GM23338 (cell line): ENCODE data around the gene RAD51B. TPM values are rescaled to one million over a fixed set of nuclear protein-coding genes. Genes with fewer than 3 reads are reported as not detected.

Experiments
- ATAC-seq: fragments of 200-7000 bp; cut with Tn5 transposase; 3 replicates; pipeline ENCODE4 v1.9.1; 2020
- DNase-seq: peaks from one replicate; pipeline ENCODE4 v3.0.0-alpha.2; 2015; ENCODE audit warnings: low spot score
- H2AFZ ChIP-seq: fragments of 200-600 bp; sonication (generic); 2 replicates; pipeline ENCODE4 v1.8.0; 2016; ENCODE audit warnings: antibody characterized with exemption, mild to moderate bottlenecking, moderate library complexity
- H3F3A ChIP-seq: fragments of 200-600 bp; sonication (generic); replicated peaks from 2 replicates; pipeline ENCODE4 v1.8.0; 2017; ENCODE audit warnings: antibody characterized with exemption, mixed run types, low read depth
- H3K27ac ChIP-seq: fragments of 200-600 bp; sonication (generic); 2 replicates; pipeline ENCODE4 v1.6.1; 2016; ENCODE audit warnings: low read depth
- H3K27me3 ChIP-seq: fragments of 200-600 bp; sonication (generic); 2 replicates; pipeline ENCODE4 v1.8.0; 2016; ENCODE audit warnings: mild to moderate bottlenecking, mixed run types, moderate library complexity; ENCODE audit not compliant: insufficient read depth
- H3K36me3 ChIP-seq: fragments of 200-600 bp; sonication (generic); 2 replicates; pipeline ENCODE4 v1.8.0; 2016; ENCODE audit warnings: mild to moderate bottlenecking; ENCODE audit not compliant: insufficient read depth
- H3K4me1 ChIP-seq: fragments of 200-600 bp; sonication (generic); 2 replicates; pipeline ENCODE4 v1.8.0; 2016; ENCODE audit warnings: mild to moderate bottlenecking, moderate library complexity; ENCODE audit not compliant: insufficient read depth
- H3K4me2 ChIP-seq: fragments of 200-600 bp; sonication (generic); 2 replicates; pipeline ENCODE4 v1.7.1; 2017; ENCODE audit warnings: mixed run types
- H3K4me3 ChIP-seq: fragments of 200-600 bp; sonication (generic); 2 replicates; pipeline ENCODE4 v1.6.1; 2016; ENCODE audit warnings: mixed run types
- H3K79me2 ChIP-seq: fragments of 200-600 bp; sonication (generic); replicated peaks from 2 replicates; pipeline ENCODE4 v1.8.0; 2017; ENCODE audit warnings: mild to moderate bottlenecking; ENCODE audit not compliant: insufficient read depth
- H3K9me2 ChIP-seq: fragments of 200-600 bp; sonication (generic); 2 replicates; pipeline ENCODE4 v1.8.0; 2017; ENCODE audit not compliant: insufficient read depth
- H4K20me1 ChIP-seq: fragments of 200-600 bp; sonication (generic); replicated peaks from 2 replicates; pipeline ENCODE4 v1.8.0; 2017; ENCODE audit warnings: mild to moderate bottlenecking; ENCODE audit not compliant: insufficient read depth
- H3K27ac Mint-ChIP-seq: 2 replicates; pipeline ENCODE4 v1.8.0; 2020; ENCODE audit warnings: inconsistent platforms, mild to moderate bottlenecking, moderate library complexity, mixed read lengths
- H3K27me3 Mint-ChIP-seq: 3 replicates; pipeline ENCODE4 v1.8.0; 2022; ENCODE audit warnings: low read depth, mild to moderate bottlenecking, moderate library complexity, mixed read lengths, inconsistent platforms; ENCODE audit not compliant: insufficient read depth, poor library complexity
- H3K36me3 Mint-ChIP-seq: 3 replicates; pipeline ENCODE4 v1.8.0; 2021; ENCODE audit warnings: low read depth, mild to moderate bottlenecking, inconsistent platforms, moderate library complexity, mixed read lengths
- H3K4me1 Mint-ChIP-seq: 3 replicates; pipeline ENCODE4 v1.8.0; 2020; ENCODE audit warnings: mild to moderate bottlenecking, inconsistent platforms, mixed read lengths
- H3K4me3 Mint-ChIP-seq: 3 replicates; pipeline ENCODE4 v1.8.0; 2021; ENCODE audit warnings: moderate library complexity, mild to moderate bottlenecking, inconsistent platforms, mixed read lengths
- H3K9me3 Mint-ChIP-seq: 3 replicates; pipeline ENCODE4 v1.8.0; 2020; ENCODE audit warnings: moderate library complexity, mild to moderate bottlenecking, inconsistent platforms, mixed read lengths
- CREB1 ChIP-seq: fragments of 250-450 bp; sonication (Bioruptor Pico); IDR thresholded peaks from 2 replicates; pipeline ENCODE4 v1.5.0; 2020; ENCODE audit warnings: low read depth, mild to moderate bottlenecking, moderate library complexity
- CTCF ChIP-seq, 2 experiments: fragments of 200-600 bp in 1 of 2; sonication (generic) in 1 of 2; conservative IDR thresholded peaks; 2 replicates each; pipeline versions ENCODE4 v1.5.1 to v1.6.1; 2016 to 2017; ENCODE audit warnings: antibody characterized with exemption in 2 of 2, low read depth in 2 of 2, mild to moderate bottlenecking in 2 of 2, moderate library complexity in 1 of 2
- ETS1 ChIP-seq: IDR thresholded peaks from 2 replicates; pipeline ENCODE4 v1.6.1; 2016; ENCODE audit warnings: antibody characterized with exemption
- EZH2 ChIP-seq: fragments of 200-600 bp; sonication (generic); IDR thresholded peaks from one replicate; pipeline ENCODE4 v1.8.0; 2017; ENCODE audit warnings: antibody characterized with exemption, mild to moderate bottlenecking, low read depth; ENCODE audit not compliant: unreplicated experiment
- EZH2phosphoT487 ChIP-seq: fragments of 200-600 bp; sonication (generic); IDR thresholded peaks from one replicate; pipeline ENCODE4 v1.8.1; 2018; ENCODE audit warnings: antibody characterized with exemption; ENCODE audit not compliant: unreplicated experiment
- JUNB ChIP-seq: IDR thresholded peaks from one replicate; pipeline ENCODE4 v1.6.1; 2016; ENCODE audit warnings: antibody characterized with exemption; ENCODE audit not compliant: unreplicated experiment
- NANOG ChIP-seq: IDR thresholded peaks from 2 replicates; pipeline ENCODE4 v1.6.1; 2016; ENCODE audit warnings: antibody characterized with exemption, borderline replicate concordance
- POLR2AphosphoS5 ChIP-seq: IDR thresholded peaks from 2 replicates; pipeline ENCODE4 v1.6.1; 2016; ENCODE audit warnings: antibody characterized with exemption, low read depth
- REST ChIP-seq: IDR thresholded peaks from one replicate; pipeline ENCODE4 v1.6.1; 2018; ENCODE audit warnings: antibody characterized with exemption; ENCODE audit not compliant: unreplicated experiment
- STAT1 ChIP-seq: IDR thresholded peaks from one replicate; pipeline ENCODE4 v1.6.1; 2016; ENCODE audit warnings: antibody characterized with exemption; ENCODE audit not compliant: unreplicated experiment
- ZNF114 ChIP-seq: fragments of 250-450 bp; sonication (Bioruptor Pico); IDR thresholded peaks from 2 replicates; pipeline ENCODE4 v1.5.0; 2020; ENCODE audit warnings: mild to moderate bottlenecking, moderate library complexity
- ZNF331 ChIP-seq: fragments of 250-450 bp; sonication (Bioruptor Pico); IDR thresholded peaks from 2 replicates; pipeline ENCODE4 v1.5.0; 2020; ENCODE audit warnings: low read depth, mild to moderate bottlenecking, moderate library complexity
- ZNF462 ChIP-seq: fragments of 250-450 bp; sonication (Bioruptor Pico); IDR thresholded peaks from 2 replicates; pipeline ENCODE4 v1.5.0; 2020; ENCODE audit warnings: mild to moderate bottlenecking, moderate library complexity
- polyA plus RNA-seq: library from polyadenylated mRNA; unstranded; fragments of >200 nt; fragmentation: Nextera tagmentation; extraction: Ambion mirVana; gene quantifications from 2 replicates; pipeline ENCODE4 v1.2.1, GENCODE V29; 2016
- total RNA-seq: library from RNA; depleted of rRNA; stranded (reverse); fragments of >200 nt; shearing (Covaris generic); gene quantifications from 2 replicates; pipeline ENCODE4 v1.2.3, GENCODE V29; 2014

Gene RAD51B
- total and polyA plus RNA-seq, 2 experiments from 2014 or later: 15.7 to 29.1 TPM

- Mint-ChIP-seq H3K4me3 (no peak overlapping the region), H3K36me3 (no peaks in the 10 kb centered on the region; the same call in 2 of the 3 replicates), H3K9me3 (no peaks in the 10 kb centered on the region), H3K27ac (no peak overlapping the region), H3K4me1 (peaks cover 9% of the 10 kb centered on the region; the same call in 2 of the 3 replicates), H3K27me3 (peaks cover 2% of the 10 kb centered on the region)
- ATAC-seq (no peak), DNase-seq (no peak)
- no peaks in the 10 kb centered on the region for H3K9me2 ChIP-seq
- H3K4me1 ChIP-seq: peaks cover 26% of the 10 kb centered on the region
- no peaks in the 10 kb centered on the region for H3K27me3 ChIP-seq
- TF ChIP-seq STAT1 (no peak), ZNF462 (no peak), ZNF331 (CRISPR knock-in tag) (no peak), CREB1 (CRISPR knock-in tag) (no peak), REST (no peak), EZH2phosphoT487 (no peak), JUNB (no peak), ETS1 (no peak), CTCF (conservative IDR thresholded peaks at IDR 0.05; ENCODE audit: low read depth in 2 of 2) (no peak), ZNF114 (CRISPR knock-in tag) (no peak), NANOG (no peak), EZH2 (no peak), POLR2AphosphoS5 (no peak)
- H3K27ac ChIP-seq: no peak overlapping the region
- H3K4me2 ChIP-seq: no peak overlapping the region
- no peaks in the 10 kb centered on the region for H3K79me2 ChIP-seq
- H3K4me3 ChIP-seq: no peak overlapping the region
- H4K20me1 ChIP-seq: no peaks in the 10 kb centered on the region
- no peaks in the 10 kb centered on the region for H3K36me3 ChIP-seq
- no peak overlapping the region for H2AFZ ChIP-seq
- peaks cover 2% of the 10 kb centered on the region; the same call in 1 of the 2 replicates for H3F3A ChIP-seq
These were observed 415.4 kb downstream of the RAD51B start for GRCh38 chr14:68235011-68235410.
